ENCODE data around the gene PDXP. TPM values are rescaled to one million over a fixed set of nuclear protein-coding genes. Genes with fewer than 3 reads are reported as not detected.

The PDXP gene
- total RNA-seq, 1 experiment from 2014 or later = 17.6 TPM

- Histone ChIP-seq H3K27me3 (ENCODE audit: control insufficient read depth, insufficient read depth, low read length) (no peaks in the 10 kb centered on the region), H3K36me3 (ENCODE audit: control insufficient read depth, insufficient read depth, low read length) (no peaks in the 10 kb centered on the region), H3K4me3 (ENCODE audit: low read depth in 2 of 2, low read length in 2 of 2) (peak overlapping the region; percentile 70 to 84), H3K27ac (ENCODE audit: low read length) (peak overlapping the region; percentile 78), H3K9me3 (ENCODE audit: control insufficient read depth, insufficient read depth, low read depth, low read length) (no peaks in the 10 kb centered on the region), H3K4me1 (ENCODE audit: control insufficient read depth, insufficient read depth, low read length) (peaks cover 32% of the 10 kb centered on the region)
- peak; percentile 46 for ATAC-seq
- TF ChIP-seq, protein P1, sequence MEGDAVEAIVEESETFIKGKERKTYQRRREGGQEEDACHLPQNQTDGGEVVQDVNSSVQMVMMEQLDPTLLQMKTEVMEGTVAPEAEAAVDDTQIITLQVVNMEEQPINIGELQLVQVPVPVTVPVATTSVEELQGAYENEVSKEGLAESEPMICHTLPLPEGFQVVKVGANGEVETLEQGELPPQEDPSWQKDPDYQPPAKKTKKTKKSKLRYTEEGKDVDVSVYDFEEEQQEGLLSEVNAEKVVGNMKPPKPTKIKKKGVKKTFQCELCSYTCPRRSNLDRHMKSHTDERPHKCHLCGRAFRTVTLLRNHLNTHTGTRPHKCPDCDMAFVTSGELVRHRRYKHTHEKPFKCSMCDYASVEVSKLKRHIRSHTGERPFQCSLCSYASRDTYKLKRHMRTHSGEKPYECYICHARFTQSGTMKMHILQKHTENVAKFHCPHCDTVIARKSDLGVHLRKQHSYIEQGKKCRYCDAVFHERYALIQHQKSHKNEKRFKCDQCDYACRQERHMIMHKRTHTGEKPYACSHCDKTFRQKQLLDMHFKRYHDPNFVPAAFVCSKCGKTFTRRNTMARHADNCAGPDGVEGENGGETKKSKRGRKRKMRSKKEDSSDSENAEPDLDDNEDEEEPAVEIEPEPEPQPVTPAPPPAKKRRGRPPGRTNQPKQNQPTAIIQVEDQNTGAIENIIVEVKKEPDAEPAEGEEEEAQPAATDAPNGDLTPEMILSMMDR (IDR thresholded peaks at IDR 0.05) = no peak
- TF ChIP-seq POLR2AphosphoS5 (IDR thresholded peaks at IDR 0.05; ENCODE audit: low read depth, low read length) (peak; percentile 58), SIN3A (IDR thresholded peaks at IDR 0.05; ENCODE audit: borderline replicate concordance, insufficient read depth, low read depth, low read length) (peak; percentile 12; the same call in 1 of the 2 replicates)
- TF ChIP-seq, protein P2, sequence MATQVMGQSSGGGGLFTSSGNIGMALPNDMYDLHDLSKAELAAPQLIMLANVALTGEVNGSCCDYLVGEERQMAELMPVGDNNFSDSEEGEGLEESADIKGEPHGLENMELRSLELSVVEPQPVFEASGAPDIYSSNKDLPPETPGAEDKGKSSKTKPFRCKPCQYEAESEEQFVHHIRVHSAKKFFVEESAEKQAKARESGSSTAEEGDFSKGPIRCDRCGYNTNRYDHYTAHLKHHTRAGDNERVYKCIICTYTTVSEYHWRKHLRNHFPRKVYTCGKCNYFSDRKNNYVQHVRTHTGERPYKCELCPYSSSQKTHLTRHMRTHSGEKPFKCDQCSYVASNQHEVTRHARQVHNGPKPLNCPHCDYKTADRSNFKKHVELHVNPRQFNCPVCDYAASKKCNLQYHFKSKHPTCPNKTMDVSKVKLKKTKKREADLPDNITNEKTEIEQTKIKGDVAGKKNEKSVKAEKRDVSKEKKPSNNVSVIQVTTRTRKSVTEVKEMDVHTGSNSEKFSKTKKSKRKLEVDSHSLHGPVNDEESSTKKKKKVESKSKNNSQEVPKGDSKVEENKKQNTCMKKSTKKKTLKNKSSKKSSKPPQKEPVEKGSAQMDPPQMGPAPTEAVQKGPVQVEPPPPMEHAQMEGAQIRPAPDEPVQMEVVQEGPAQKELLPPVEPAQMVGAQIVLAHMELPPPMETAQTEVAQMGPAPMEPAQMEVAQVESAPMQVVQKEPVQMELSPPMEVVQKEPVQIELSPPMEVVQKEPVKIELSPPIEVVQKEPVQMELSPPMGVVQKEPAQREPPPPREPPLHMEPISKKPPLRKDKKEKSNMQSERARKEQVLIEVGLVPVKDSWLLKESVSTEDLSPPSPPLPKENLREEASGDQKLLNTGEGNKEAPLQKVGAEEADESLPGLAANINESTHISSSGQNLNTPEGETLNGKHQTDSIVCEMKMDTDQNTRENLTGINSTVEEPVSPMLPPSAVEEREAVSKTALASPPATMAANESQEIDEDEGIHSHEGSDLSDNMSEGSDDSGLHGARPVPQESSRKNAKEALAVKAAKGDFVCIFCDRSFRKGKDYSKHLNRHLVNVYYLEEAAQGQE (IDR thresholded peaks at IDR 0.05; ENCODE audit: insufficient read depth in 1 of 2, low read depth in 2 of 2, low read length in 1 of 2) = no peak
- TSS peak; percentile 91 for BruUV-seq (replicated peaks)
- POLR2A ChIA-PET = no interaction called here
- CTCF ChIA-PET = no interaction called here
- intact Hi-C loops (cut with micrococcal nuclease; ENCODE audit: unreplicated experiment) (no loop called here), in situ Hi-C loops (cut with HindIII; ENCODE audit: low pct_unique_long_range_greater_than_20kb, low sequenced_read_pairs) (no loop called here)
- DNase-seq (ENCODE audit: low read depth, low spot score) = peak; percentile 61
These were observed 18.4 kb downstream of the PDXP start for GRCh38 chr22:37676736-37677492.

DNA sequence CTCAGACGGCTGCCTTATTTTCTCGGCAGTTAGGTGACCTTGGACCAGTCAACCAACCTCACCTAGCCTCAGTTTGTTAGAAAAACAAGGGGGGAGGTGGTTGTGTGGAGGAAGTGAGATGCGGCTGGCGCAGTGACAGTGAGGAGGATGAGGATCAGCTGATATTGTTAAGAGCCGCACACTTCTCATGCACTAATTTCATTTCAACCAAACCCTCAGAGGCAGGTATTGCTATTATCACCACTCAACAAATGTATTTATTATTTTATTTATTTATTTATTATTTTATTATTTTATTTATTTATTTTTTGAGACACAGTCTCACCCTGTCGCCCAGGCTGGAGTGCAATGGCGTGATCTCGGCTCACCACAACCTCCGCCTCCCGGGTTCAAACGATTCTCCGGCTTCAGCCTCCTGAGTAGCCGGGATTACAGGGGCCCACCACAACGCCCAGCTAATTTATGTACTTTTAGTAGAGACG, 19.0 kb downstream of the PDXP start:
- ChIA-PET POLR2A (no interaction called here), CTCF (no interaction called here)
- peak overlapping the region; percentile 77; the same call in 1 of the 2 replicates for H3K27ac ChIP-seq (ENCODE audit: low read length)
- in situ Hi-C loops (cut with HindIII; ENCODE audit: low pct_unique_long_range_greater_than_20kb, low sequenced_read_pairs) (no loop called here), intact Hi-C loops (cut with micrococcal nuclease; ENCODE audit: unreplicated experiment) (no loop called here)
- ATAC-seq (no peak), DNase-seq (ENCODE audit: low read depth, low spot score) (no peak)
- H3K9me3 ChIP-seq (ENCODE audit: control insufficient read depth, insufficient read depth, low read depth, low read length) = no peaks in the 10 kb centered on the region
- H3K36me3 ChIP-seq (ENCODE audit: control insufficient read depth, insufficient read depth, low read length) = no peaks in the 10 kb centered on the region
- peak overlapping the region; percentile 70 to 84 for H3K4me3 ChIP-seq (ENCODE audit: low read depth in 2 of 2, low read length in 2 of 2)
- H3K27me3 ChIP-seq (ENCODE audit: control insufficient read depth, insufficient read depth, low read length) = no peaks in the 10 kb centered on the region
- no TSS peak for BruUV-seq (replicated peaks)
- peaks cover 32% of the 10 kb centered on the region for H3K4me1 ChIP-seq (ENCODE audit: control insufficient read depth, insufficient read depth, low read length)
- no peak for TF ChIP-seq SIN3A (IDR thresholded peaks at IDR 0.05; ENCODE audit: borderline replicate concordance, insufficient read depth, low read depth, low read length)
- TF ChIP-seq, protein P2 (IDR thresholded peaks at IDR 0.05; ENCODE audit: insufficient read depth in 1 of 2, low read depth in 2 of 2, low read length in 1 of 2) = no peak
- TF ChIP-seq POLR2AphosphoS5 (IDR thresholded peaks at IDR 0.05; ENCODE audit: low read depth, low read length) = no peak
- TF ChIP-seq TCF7L2 (IDR thresholded peaks at IDR 0.05; ENCODE audit: low read depth, low read length) = no peak
- TF ChIP-seq, protein P1 (IDR thresholded peaks at IDR 0.05) = no peak

Data from Panc1 (cell line).